CMK (cell line): ENCODE results near the gene KIF13A.
"Not testable (repeated sequence)": the region's sequence is repeated elsewhere in the genome, so short reads cannot be mapped to it uniquely, and the experiment has no call there.

Experiments
- DNase-seq: peaks from one replicate; pipeline ENCODE4 v3.0.0-alpha.2; 2010; ENCODE audit warnings: low read depth

KIF13A gene

DNA sequence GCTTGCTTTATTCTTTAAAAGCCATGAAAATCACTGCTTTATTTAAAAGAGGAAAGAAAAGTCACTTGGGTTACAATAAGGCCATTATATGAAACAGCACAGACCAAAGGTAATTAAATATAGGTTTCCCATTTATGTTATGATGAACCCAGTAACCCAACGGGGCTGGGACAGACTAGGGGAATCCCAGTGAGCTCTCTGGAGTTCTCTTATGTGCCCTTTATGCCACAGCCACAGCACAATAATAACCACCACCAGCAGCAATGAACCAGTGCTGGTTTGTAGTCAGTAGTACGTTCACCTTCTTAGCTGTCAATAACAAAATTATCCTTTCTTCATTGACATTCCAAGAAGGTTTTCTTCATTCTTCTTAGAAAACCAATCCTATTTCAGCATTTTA, 87.4 kb downstream of the KIF13A start:
- DNase-seq = no peak

DNA sequence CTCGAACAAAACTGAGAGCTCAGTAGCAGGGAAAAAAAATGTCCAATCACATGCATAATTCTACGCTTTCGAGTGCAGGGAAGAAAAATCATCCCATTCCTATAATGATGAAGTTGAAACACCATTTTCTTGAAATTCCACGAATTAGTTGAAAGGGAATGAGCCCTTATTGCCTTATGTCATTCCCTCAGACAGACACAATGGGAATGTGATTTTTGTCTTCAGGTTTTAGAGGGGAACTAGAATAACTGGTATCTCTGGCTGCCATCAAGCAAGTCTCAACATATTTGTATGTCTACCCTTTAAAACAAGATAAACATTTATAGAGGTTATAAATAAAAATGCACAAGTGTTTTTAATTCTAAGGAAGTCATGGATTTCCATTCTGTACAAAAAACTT, 87.9 kb downstream of the KIF13A start:
- DNase-seq = no peak

DNA sequence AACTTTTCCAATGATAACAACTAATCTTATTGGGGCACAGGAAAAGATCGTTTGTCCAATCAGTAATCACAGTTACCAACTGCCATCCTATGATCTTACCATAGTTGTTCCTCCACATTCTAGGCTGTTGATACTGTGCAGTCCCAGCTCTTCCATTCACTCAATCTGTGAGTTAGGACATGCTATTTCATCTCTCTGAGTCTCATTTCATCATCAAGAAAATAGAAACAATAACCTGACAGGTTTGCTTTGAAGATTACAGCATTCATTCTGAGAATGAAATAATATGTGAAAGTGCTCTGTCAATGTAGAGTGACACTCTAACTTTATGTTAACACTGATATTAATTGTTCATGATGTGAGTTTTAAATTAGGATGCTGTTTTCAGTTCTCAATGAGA, 89.8 kb downstream of the KIF13A start:
- no peak for DNase-seq

DNA sequence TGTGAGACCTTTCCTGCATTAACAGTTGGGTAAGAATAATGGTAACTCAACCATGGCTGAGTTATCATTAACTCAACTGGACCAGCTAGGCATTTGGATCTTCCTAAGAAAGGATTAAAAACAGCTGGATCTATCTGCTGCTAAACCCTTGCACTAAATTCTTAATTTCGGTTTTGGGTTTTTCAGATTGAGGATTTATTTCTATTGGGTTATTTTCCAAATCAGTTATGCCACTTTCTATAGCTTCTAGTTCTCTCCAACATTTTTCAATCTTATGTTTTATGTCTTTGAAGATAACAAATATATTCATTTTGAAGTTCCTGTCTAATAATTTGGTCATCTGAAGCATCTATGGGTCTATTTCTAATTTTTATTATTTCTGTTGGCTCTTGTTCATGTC, 92.5 kb downstream of the KIF13A start:
- no peak for DNase-seq

DNA sequence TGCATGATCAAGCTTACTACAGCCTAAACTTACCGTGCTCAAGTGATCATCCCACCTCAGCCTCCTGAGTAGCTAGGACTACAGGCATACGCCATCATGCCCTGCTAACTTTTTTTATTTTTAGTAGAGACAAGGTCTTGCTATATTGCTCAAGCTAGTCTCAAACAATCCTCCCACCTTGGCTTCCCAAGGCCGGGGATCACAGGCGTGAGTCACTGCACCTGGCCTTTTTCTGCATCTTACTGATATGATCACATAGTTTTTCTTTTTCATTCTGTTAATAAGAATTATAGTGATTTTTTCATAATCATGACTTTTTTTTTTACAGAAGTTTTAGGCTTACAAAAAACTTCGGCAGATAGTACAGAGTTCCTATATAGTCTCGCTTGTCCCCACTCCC, 93.2 kb downstream of the KIF13A start:
- no peak for DNase-seq

DNA sequence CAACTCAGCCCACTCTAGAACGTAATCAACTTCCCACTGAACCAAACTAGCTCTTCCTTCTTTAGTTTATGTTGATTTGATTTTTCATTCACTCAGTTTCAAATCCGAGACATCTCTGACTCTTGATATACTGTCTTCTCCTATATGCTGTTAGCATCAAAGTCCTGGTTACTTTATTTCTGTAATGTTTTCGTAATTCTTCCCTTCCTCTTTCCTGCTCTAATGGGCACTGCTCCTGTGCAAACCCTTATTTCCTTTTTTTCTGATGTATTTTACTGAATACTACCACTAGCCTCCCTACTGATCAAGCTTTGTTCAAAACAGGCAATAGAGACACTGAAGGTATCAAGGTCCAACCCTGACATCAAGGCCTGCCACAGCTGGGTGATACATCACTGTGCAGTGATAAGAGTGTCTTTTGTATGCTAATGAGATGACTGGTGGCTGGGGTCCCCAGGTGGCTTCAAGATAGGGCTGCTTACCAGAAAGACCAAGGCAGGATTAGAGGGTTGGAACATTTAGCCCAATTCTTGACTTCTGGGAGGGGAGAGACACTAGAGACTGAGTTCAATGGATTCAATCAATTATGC, 95.2 kb downstream of the KIF13A start:
- DNase-seq = no peak

DNA sequence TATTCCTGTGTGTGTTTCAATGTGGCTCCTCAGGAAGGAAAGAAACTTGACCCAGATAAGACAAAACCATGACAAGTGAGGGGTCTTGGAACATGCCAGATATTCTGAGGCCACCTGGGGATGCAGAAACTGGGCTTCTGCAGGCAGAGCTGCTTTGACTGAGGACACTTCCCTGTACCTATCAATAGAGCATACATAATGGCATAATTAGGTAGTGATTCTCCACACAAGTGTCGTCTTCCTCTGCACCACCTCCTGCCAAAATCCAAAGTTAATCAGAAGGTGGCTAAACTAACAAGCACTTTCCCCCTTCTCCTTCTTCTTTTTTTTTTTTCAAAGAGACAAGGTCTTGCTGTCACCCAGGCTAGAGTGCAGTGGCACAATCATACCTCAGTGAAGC, 97.1 kb downstream of the KIF13A start:
- DNase-seq = no peak

DNA sequence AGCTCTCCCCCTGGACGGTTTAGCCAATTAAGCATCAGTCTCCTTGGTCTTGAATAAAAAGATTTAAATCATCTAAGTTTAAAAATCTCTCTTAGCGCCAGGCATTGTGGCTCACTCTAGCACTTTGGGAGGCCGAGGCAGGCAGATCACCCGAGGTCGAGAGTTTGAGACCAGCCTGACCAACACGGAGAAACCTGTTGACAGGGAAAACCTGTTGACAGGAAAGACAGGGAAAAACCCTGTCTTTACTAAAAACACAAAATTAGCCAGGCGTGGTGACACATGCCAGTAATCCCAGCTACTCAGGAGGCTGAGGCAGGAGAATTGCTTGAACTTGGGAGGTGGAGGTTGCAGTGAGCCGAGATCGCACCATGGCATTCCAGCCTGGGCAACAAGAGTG, 97.7 kb downstream of the KIF13A start:
- DNase-seq = not testable (repeated sequence)

DNA sequence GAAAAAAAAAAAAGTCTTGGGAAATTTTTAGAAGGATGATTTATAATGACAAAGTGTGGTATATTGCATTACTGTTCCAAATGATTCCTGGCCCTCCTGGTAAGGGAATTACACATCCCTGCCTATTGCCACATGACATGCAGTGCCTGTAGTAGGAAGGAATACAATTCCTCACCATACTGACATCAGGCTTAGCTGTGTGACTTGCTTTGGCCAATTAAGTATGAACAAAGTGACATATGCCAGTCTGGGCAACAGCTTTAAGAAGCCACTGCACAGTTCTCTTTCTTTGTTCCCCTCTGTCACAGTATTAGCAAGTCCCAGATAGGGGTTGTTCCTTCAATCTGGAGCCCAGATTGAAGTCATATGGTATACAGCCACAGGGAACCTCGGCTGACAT, 100.5 kb downstream of the KIF13A start:
- DNase-seq = no peak

DNA sequence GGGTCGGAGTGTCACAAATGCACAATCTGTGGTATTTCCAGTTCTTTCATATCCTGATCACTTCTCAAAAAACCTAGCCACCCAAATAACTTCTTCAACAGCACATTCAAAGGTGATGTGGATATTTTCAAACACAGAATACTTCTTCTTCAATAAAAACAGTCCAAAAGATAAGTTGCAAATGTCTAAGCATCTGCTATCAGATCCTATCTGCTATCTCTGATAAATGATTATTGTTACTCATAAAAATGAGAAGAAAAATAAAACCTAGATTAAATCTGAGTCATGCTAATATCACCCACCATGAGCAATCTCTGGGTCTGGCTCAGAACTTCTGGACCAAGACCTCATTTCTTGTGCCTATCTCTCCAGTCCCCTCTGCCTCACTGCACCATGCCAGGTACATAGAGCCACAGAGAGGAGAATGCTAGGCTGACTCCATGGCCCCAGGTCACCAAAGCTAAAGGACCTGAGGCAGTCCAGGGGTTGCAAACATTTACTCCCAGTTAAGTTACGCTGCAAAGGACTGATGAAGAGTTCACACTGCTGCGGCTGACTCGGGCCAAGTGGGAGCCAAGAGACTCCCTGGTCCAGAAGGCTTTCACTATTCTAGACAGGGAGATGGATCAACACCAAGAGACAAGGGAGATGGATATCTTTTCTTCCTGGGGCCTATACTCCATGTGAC, 101.4 kb downstream of the KIF13A start:
- no peak for DNase-seq

DNA sequence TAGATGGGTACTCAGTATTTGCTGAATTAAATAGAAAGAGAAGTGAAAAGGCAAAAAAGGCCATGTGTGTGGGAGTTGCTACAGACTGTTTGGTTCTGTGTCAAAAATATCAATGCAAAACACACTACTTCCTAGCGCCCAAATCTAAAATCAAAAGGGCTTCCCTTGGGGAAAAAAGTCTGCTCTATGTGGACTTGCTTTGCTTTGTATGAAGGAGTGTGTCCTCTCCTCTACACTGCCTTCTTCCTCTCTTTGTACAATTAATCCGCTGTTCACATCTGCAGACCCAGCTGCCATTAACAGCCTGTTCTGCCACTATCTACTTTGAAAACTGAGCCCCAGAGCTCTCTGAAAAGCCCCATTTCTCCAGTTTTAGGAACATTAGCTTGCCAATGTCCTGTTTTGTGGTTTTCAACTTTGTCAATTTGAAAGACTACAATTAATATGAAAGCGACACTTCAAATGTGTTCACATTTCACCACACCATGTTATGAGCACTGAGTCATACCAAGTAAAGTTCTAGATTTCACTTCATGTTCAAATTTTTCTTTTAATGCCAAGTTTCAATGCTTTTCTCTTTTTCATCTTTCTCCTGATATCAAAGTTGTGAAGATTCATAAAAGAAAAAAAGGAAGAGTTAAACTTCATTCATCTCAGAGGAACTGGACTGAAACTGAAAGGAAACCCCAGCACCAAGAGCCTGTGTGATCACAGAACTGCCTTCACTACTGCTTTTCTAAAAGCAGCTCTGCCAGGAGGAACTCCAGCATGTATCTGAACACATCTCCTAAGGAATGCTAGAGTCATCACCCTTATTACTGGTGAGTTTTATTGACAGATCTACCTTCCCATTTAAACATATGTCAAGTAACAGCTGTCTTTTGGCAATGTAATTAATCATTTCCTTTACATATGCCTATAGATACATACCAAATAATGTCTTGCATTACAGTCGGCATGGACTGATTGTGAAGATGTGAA, 102.6 kb downstream of the KIF13A start:
- no peak for DNase-seq

DNA sequence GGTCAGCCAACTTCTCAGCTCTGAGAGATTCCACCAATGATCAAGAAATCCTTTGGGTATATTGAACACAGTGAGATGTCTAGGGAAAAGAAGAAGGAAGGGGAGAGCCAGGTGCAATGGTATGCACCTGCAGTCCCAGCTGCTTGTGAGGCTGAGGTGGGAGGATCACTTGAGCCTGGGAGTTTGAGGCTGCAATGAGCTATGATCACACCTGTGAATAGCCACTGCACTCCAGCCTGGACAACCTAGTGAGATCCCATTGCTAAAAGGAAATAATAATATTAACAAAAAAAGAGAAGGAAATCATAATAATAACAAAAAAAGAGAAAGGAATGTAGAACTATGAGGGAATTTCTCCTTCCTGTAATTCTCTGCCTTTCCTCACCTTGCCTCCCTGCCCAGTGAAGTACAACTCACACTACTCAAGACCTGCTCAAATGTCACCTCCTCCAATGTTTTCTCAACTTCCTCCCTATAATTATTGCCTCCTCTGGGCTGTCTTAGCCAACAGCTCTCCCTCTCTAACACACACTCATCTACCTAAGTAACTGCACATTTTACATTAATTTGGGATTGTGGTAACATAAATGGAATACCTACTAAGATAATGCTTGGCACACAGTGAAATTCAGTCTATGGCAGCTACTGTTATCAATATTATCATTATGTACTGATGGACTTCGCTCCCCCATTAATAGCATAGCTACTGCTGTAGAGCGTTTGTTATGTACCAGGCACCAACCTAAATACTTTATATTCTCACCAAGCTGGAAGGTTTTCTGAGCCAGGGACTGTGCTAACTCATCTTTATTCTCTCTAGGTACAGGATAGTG, 103.6 kb downstream of the KIF13A start:
- no peak for DNase-seq

DNA sequence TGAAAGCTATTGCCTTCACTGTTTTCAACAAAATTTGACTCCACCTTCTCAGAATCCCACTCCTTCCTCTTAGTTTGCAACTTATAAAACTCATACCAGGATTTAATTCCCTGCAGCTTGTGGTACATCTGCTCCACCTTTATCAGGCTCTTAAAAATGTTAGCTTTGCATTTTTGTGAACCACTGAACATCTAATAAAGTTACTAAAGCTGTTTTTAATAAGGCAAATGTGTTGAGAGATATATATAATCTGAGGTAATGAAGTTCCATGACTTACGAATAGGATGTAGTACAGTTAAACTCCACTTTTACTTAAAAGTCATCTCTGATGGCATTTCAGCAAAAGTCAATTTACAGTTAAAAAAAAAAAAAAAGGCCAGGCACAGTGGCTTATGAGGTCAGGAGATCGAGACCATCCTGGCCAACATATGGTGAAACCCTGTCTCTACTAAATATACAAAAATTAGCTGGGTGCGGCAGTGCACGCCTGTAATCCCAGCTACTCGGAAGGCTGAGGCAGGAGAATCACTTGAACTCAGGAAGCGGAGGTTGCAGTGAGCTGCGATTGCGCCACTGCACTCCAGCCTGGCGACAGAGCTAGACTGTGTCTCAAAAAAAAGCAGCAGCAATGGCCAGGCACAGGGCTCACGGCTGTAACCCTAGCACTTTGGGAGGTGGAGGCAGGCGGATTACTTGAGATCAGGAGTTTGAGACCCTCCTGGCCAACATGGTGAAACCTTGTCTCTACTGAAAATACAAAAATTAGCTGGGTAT, 106.2 kb downstream of the KIF13A start:
- no peak for DNase-seq

DNA sequence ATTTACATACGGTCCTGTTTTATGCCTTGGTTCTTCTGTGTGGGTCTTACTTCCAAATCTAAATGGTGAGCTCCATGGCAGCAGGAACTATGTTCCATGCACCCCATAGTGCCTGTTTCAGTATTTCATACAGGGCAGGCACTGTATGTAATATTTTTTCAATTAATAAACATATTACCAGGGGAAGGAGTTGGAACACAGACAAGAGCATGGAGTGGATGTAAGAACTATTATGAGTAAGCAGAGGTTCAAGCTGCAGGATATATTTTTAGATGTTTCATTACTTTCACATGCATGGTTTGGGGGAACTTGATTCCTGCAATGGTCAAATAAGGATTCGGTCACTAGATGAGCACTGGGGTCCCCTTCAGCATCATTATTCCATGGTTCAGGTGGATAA, 108.3 kb downstream of the KIF13A start:
- DNase-seq = no peak

DNA sequence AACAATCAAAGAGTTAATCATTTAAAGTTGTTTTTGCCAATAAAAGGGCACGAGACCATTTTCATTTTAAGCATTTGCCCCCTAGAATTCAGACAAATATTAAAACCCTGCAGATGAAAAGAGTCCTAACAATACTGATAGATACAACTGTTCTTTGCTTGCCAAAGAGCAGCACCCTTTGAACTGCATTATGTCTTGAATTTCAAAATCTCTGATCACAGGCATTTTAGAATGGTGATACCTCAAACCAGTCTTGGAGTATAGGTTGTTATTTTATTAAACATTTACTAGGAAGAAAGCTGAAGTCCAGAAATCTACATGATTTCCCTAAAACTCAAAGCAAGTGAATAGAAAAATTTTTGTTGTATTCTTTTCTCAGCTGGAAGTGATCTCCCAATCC, 108.7 kb downstream of the KIF13A start:
- no peak for DNase-seq

DNA sequence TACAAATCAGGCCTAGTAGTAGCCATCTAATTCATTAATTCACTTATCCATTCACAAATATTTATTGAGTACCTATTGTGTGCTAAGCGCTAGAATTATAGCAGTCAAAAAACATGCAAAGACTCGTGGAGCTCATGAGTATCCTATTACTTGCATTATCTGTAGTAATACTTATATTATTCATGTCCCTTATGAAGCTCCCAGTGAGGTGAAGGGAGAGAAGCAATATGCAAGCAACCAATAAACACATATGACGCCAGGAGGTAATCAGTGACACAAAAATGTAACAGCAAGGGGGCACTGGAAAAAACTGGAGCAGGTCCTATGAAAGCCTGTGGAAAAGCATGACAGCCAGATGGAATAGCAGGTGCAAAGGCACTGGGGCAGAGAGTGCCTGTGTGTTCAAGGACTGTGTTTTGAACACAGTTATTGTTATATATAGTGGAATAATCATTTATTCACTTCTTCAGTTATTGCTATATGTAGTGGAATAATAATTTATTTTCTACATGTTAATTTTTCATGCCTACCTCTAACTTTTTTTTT, 109.5 kb downstream of the KIF13A start:
- no peak for DNase-seq

DNA sequence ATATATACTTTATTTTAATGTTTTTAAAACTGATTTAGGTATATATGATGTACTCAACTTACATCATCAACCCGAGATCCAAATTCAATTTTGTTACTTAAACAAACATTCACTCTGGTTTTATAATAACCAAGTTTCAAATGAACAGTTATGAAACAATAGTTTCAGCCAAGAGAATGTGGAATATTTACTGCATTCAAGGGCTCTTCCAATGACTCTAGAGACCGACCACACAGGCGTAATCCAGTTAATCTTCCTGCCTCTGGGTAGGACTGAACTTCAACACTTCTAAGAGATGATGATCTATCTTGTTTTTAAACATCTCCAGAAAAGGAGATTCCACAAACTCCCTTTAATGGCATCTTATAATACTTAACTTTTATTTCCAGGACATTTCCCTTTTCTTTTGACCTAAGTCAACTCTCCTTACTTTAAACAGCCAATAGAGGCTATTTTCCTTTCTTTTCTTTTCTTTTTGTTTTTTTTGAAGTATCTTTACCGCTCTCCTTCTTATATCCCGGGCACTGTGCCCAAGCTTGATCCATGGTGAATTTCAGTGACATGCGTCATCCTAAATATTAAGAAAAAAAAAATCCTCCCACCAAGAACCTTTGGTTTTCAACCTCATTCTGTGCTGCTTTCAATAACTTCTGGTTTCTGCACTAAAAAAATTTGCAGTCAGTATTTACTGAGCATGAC, 110.1 kb downstream of the KIF13A start:
- no peak for DNase-seq

DNA sequence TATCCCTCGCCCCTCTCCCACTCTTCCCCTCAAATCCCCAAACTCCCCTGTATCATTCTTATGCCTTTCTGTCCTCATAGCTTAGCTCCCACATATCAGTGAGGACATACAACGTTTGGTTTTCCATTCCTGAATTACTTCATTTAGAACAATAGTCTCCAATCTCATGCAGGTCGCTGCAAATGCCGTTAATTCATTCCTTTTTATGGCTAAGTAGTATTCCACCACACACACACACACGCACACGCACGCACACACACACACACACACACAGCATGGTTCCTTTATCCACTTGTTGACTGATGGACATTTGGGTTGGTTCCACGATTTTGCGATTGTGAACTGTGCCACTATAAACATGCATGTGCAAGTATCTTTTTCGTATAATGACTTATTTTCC, 112.7 kb downstream of the KIF13A start:
- no peak for DNase-seq

DNA sequence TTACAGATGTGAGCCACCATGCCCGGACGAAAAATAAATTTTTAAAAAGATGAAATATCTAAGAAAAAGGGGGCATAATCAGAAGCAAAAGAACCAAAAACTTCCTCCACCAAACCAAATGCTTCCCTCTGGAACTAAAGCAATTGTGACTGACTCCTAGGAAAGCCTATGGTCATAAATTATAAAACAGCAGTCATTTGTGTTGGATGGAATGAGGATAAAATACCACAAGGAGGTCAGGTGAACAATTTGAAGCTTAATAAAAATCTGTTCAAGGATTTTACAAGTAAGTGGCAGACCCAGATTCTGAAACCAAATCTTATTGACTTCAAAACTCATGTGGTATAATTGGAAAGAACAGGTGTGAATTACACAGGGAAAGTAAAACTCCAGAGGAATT, 114.5 kb downstream of the KIF13A start:
- DNase-seq = no peak

DNA sequence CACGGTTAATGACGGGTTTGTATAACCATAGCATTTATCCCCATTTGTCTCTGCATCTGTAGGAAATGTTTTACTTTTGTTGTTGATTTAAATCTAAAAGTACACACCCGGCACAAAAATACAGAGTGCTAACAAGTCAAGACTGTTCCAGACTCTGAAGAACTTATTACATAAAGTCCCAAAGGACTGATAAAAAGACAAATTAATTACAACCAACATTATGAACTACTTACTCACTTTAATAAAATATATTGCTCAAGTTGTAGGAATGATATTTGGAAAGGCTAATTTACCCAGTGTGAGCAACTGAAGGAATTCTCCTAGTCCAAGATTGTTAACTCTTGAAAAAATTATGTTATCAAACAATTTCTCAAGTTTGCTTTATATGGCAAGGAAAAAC, 115.6 kb downstream of the KIF13A start:
- DNase-seq = no peak

DNA sequence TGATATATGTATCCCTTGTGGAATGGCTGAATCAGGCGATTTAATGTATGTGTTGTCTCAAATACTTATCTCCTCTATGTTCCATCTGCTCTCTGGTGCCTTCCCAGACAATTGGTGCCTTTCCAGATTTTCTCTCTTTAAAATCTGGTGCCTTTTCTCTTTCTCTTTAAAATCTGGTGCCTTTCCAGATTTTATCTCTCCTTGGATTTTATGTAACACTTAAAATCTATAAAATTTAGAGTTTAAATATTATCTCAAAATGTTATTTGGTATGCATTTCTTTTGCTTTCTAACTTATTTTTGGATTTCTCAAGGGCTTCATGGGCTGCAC, 116.3 kb downstream of the KIF13A start:
- no peak for DNase-seq
